Heart left ventricle (tissue), 13 donors: Measurements from ENCODE around the gene ERC1.

Experiments
- POLR2A ChIP-seq, 2 donors: fragments of 450-650 bp; IDR thresholded peaks; one replicate each; pipeline ENCODE4 v1.6.1; 2017; ENCODE audit warnings: antibody characterized with exemption in 2 of 2, mild to moderate bottlenecking in 2 of 2, moderate library complexity in 2 of 2
- TF ChIP-seq, protein P1 (sequence below), 12 donors: fragments of 200-600 bp; sonication (generic) in 4 of 12; IDR thresholded peaks; one replicate each; pipeline versions ENCODE4 v1.5.0 to v1.8.0; 2018 to 2022; ENCODE audit warnings: antibody characterized with exemption in 12 of 12, mild to moderate bottlenecking in 5 of 12
- donor health status: ischemic (EF 13 %, LVEDD 7.1; RV severe dilation, severe dysfunction).
- donor health status: DM: no; HTN: yes; CAD: no.
- donor health status: DM: no; HTN: no; CAD: no.
- donor health status: ischemic (EF 25% LVEDD 6.9; RV normal size, moderate dysfunction).
- donor health status: ischemic (EF 25% LVEDD 5.7; RV mildly dilated, moderate dysfunction).
- donor health status: ischemic (EF 35%, LVEDD 5.7; RV mildly dilated, moderate dysfunction).
- donor health status: nonischemic (EF 11% LVEDD 7.7; RV severe dilation, severe dysfunction).
- donor health status: DM: yes; HTN: yes; CAD: no.
- donor health status: PGD.
- donor health status: ischemic (EF 29% LVEDD 5.4; RV normal size, mild dysfunction).
- donor health status: nonischemic (EF 23%, LVEDD 6.1; RV moderate dilation, normal function).

DNA sequence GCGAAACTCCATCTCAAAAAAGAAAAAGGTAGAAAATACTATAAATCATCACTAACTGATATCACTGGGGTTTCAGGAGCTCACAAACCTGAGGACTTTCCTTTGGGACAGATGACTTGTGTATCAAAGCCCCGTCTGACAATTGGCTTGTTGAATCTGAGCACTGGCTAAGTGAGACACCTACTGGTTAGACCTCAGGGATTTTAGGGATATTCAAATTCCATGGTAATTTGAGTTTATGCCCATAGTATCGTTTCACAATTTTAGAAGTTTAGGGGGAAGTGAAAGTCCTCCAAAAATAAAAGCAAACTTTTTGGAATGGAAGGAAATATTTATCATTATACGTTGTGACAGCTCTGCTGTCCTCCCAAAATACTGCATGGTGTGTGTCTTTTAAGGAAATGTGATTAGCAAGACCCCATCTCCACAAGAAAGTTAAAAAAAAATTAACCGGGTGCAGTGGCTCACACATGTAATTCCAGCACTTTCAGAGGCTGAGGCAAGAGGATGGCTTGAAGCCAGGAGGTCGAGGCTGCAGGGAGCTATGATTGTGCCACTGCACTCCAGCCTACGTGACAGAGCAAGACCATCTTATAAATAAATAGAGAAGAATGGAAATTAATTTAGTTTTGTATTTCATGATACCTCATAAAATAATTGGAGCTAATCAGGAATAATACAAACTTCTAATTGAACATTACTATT is 554.1 kb downstream of the ERC1 start:
- TF ChIP-seq, protein P1, sequence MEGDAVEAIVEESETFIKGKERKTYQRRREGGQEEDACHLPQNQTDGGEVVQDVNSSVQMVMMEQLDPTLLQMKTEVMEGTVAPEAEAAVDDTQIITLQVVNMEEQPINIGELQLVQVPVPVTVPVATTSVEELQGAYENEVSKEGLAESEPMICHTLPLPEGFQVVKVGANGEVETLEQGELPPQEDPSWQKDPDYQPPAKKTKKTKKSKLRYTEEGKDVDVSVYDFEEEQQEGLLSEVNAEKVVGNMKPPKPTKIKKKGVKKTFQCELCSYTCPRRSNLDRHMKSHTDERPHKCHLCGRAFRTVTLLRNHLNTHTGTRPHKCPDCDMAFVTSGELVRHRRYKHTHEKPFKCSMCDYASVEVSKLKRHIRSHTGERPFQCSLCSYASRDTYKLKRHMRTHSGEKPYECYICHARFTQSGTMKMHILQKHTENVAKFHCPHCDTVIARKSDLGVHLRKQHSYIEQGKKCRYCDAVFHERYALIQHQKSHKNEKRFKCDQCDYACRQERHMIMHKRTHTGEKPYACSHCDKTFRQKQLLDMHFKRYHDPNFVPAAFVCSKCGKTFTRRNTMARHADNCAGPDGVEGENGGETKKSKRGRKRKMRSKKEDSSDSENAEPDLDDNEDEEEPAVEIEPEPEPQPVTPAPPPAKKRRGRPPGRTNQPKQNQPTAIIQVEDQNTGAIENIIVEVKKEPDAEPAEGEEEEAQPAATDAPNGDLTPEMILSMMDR (IDR thresholded peaks at IDR 0.05) = peak in 5 of 12 donors; percentile 7 to 34 (median 27)
- no peak for TF ChIP-seq POLR2A (IDR thresholded peaks at IDR 0.05)
